Vagina (tissue), 2 donors: ENCODE results near the gene ATIC. TPM values are rescaled to one million over a fixed set of nuclear protein-coding genes. Genes with fewer than 3 reads are reported as not detected.

Experiments used
- DNase-seq, 2 donors: peaks; one replicate each; pipeline ENCODE4 v3.0.0-alpha.2; 2017; ENCODE audit errors: extremely low spot score in 2 of 2
- H3K27ac ChIP-seq: fragments of 200-600 bp; sonication (generic); one replicate; pipeline ENCODE4 v1.5.1; 2019
- H3K27me3 ChIP-seq: fragments of 200-600 bp; sonication (generic); one replicate; pipeline ENCODE4 v1.5.1; 2019
- H3K36me3 ChIP-seq, 2 donors: fragments of 200-600 bp; sonication (generic); one replicate each; pipeline ENCODE4 v1.5.1; 2017 to 2019
- H3K4me1 ChIP-seq: fragments of 200-600 bp; sonication (generic); one replicate; pipeline ENCODE4 v1.5.1; 2019
- H3K4me3 ChIP-seq, 2 donors: fragments of 200-600 bp; sonication (generic); 1 replicate in 1 of 2; 2 replicates in 1 of 2; pipeline ENCODE4 v1.5.1; 2016 to 2019
- H3K9me3 ChIP-seq: fragments of 200-600 bp; sonication (generic); one replicate; pipeline ENCODE4 v1.5.1; 2019
- POLR2A ChIP-seq, 2 donors: fragments of 450-650 bp; IDR thresholded peaks; one replicate each; pipeline ENCODE4 v1.6.1; 2017; ENCODE audit warnings: antibody characterized with exemption in 2 of 2, mild to moderate bottlenecking in 2 of 2, moderate library complexity in 2 of 2
- POLR2AphosphoS5 ChIP-seq, 2 donors: sonication (generic); formaldehyde crosslinking; IDR thresholded peaks; one replicate each; pipeline ENCODE4 v1.9.0; 2017; ENCODE audit warnings: antibody characterized with exemption in 2 of 2, mild to moderate bottlenecking in 2 of 2, low read depth in 1 of 2; ENCODE audit not compliant: insufficient read depth in 1 of 2
- intact Hi-C: fragments of 100-400 bp; cut with DNase I; formaldehyde crosslinking; loops from one replicate; pipeline ENCODE4 v1.15.1; 2023
- total RNA-seq: library from RNA; depleted of rRNA; stranded (reverse); fragments of >200 nt; gene quantifications from one replicate; pipeline ENCODE4 v1.2.3, GENCODE V29; 2016
- TF ChIP-seq, protein P1 (sequence below), 3 experiments: fragments of 450-650 bp in 2 of 3; fragments of 200-600 bp in 1 of 3; sonication (generic) in 1 of 3; IDR thresholded peaks; one replicate each; pipeline ENCODE4 v1.5.1; 2017 to 2019; ENCODE audit warnings: antibody characterized with exemption in 3 of 3, mild to moderate bottlenecking in 2 of 3, moderate library complexity in 2 of 3

ATIC gene
- total RNA-seq: 75.6 TPM

DNA sequence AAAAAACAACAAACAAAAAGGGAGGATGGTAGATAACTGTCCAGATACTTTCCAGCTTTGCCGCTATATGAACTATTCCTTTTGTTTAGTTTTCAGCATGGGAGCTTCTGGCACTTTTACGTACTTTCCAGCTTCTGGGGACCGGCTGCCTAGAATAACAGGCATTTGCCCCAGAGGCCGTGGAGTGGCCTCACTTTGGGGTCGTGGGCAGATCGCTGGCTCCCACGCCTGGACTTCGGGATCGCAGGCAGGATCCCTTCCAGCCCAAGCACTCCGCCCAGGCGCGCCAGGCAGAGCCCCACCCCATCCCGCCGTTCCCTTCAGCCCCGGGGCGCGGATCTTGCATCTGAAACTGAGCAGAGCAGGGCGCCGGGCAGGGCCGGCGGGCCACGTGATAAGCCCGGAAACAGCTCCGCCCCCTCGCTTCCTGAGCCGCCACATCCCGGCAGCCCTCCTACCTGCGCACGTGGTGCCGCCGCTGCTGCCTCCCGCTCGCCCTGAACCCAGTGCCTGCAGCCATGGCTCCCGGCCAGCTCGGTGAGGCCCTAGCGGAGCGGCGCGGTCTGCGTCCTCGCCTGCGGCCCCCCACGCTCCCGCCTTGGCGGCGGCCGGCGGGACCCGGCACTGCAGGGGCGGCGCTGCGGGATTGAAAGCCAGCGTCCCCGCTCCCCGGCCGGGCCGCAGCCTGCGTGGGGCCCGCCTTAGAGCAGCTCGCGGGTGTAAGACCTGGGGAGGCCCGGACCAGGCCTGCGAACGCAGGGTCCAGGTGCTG lies at the start of gene ATIC:
TSS of gene ATIC (plus strand) at position 435 of the 772 bp plus-strand sequence. CDS start at position 519, 84 bp downstream.
- intact Hi-C loops: no loop called here
- Histone ChIP-seq H3K9me3 (no peaks in the 10 kb centered on the region), H3K27ac (peak within 1 kb of the TSS; percentile 71), H3K36me3 (no peaks in the 10 kb centered on the region), H3K4me1 (peaks cover 20% of the 10 kb centered on the region), H3K27me3 (no peaks in the 10 kb centered on the region), H3K4me3 (peak within 1 kb of the TSS; percentile 78 to 86)
- TF ChIP-seq POLR2A (IDR thresholded peaks at IDR 0.05) (peak in 1 of 2 donors; percentile 3), POLR2AphosphoS5 (IDR thresholded peaks at IDR 0.05; ENCODE audit: insufficient read depth in 1 of 2, low read depth in 1 of 2) (peak; percentile 69 to 78)
- TF ChIP-seq, protein P1, sequence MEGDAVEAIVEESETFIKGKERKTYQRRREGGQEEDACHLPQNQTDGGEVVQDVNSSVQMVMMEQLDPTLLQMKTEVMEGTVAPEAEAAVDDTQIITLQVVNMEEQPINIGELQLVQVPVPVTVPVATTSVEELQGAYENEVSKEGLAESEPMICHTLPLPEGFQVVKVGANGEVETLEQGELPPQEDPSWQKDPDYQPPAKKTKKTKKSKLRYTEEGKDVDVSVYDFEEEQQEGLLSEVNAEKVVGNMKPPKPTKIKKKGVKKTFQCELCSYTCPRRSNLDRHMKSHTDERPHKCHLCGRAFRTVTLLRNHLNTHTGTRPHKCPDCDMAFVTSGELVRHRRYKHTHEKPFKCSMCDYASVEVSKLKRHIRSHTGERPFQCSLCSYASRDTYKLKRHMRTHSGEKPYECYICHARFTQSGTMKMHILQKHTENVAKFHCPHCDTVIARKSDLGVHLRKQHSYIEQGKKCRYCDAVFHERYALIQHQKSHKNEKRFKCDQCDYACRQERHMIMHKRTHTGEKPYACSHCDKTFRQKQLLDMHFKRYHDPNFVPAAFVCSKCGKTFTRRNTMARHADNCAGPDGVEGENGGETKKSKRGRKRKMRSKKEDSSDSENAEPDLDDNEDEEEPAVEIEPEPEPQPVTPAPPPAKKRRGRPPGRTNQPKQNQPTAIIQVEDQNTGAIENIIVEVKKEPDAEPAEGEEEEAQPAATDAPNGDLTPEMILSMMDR (IDR thresholded peaks at IDR 0.05): no peak
- DNase-seq: peak in 1 of 2 donors; percentile 94

DNA sequence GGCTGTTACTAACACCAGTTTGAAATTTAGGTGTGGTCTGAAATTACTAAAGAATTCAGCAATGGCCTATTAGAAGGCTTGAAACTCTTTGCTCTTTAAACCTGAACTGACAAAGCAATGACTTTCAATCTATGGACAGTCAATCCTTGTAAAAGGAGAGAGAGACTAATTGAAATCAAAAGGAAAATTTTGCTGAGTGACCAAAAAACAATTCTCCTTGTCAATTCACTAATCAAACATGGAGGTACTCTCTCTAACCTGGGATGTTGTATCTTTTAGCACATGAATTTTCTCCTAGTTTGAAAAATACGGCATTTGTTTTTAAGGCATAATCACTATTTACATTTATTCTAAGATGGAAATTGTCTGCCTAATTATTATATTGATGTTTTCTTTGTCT lies 49.6 kb upstream of the ATIC start:
- no peak for TF ChIP-seq POLR2AphosphoS5 (IDR thresholded peaks at IDR 0.05; ENCODE audit: insufficient read depth in 1 of 2, low read depth in 1 of 2)
- no peak for TF ChIP-seq POLR2A (IDR thresholded peaks at IDR 0.05)
- TF ChIP-seq, protein P1 (IDR thresholded peaks at IDR 0.05): no peak
- no peaks in the 10 kb centered on the region for H3K27me3 ChIP-seq
- intact Hi-C loops: no loop called here

DNA sequence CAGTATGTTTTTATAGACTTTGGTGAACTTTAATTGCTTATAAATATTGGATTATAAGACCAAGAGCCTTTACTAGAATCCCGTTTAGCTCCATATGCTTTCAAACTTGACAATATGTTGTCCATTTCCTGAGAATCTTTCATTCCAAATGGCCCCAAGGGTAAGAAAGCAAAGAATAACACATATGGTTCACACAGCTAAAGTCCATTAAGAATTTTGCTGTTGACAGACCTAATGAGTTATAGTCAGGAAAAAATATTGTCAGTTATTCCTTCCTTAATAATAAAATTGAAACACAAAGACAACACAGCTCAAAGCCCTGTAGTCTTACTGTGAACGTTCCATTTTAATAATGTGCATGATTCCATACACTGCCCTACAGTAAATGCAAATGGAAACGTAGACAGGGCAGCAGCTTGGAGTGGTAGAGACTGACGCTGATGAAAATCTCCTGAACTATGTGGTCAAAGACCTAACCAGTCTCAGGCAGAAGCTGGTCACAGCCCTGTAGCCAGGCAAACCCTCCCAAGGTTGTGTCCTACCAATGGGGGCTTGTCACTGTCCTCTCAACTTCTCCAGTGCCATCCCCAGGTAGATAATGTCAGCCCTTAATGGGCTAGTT lies 49.0 kb upstream of the ATIC start:
- Histone ChIP-seq H3K27me3 (no peaks in the 10 kb centered on the region), H3K4me3 (no peak overlapping the region), H3K36me3 (no peaks in the 10 kb centered on the region), H3K9me3 (no peaks in the 10 kb centered on the region), H3K27ac (no peak overlapping the region), H3K4me1 (no peaks in the 10 kb centered on the region)
- intact Hi-C loops: no loop called here
- TF ChIP-seq POLR2AphosphoS5 (IDR thresholded peaks at IDR 0.05; ENCODE audit: insufficient read depth in 1 of 2, low read depth in 1 of 2) (no peak), POLR2A (IDR thresholded peaks at IDR 0.05) (no peak)
- TF ChIP-seq, protein P1 (IDR thresholded peaks at IDR 0.05): no peak
- DNase-seq: no peak

More for the DNA sequence above, 49.6 kb upstream of the ATIC start:
- Histone ChIP-seq H3K4me1 (no peaks in the 10 kb centered on the region), H3K9me3 (no peaks in the 10 kb centered on the region), H3K27ac (no peak overlapping the region), H3K36me3 (no peaks in the 10 kb centered on the region), H3K4me3 (no peak overlapping the region)
- no peak for DNase-seq

DNA sequence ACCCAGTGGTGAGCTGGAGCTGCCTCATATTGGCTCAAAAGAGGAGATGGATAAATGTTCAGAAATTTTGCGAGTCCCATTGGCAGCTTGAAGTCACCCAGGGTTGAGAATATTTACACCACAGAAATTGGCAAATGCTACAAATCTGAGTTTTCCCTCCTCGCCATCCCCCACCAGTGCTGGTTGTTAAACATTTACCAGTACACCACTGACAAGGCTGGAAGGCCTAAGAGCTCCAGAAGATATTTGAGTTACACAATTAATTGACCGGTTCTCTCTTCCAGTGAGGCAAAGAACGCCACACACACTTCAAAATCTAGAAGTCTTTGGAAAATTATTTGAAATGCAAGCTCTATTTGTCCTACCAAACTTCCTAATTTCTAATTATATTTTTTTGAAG lies 47.5 kb upstream of the ATIC start:
- no peaks in the 10 kb centered on the region for H3K36me3 ChIP-seq
- H3K4me1 ChIP-seq: peaks cover 3% of the 10 kb centered on the region
- intact Hi-C loops: no loop called here
- DNase-seq: no peak
- H3K9me3 ChIP-seq: no peaks in the 10 kb centered on the region
- no peaks in the 10 kb centered on the region for H3K27me3 ChIP-seq
- no peak overlapping the region for H3K4me3 ChIP-seq
- TF ChIP-seq POLR2A (IDR thresholded peaks at IDR 0.05): no peak
- no peak overlapping the region for H3K27ac ChIP-seq

DNA sequence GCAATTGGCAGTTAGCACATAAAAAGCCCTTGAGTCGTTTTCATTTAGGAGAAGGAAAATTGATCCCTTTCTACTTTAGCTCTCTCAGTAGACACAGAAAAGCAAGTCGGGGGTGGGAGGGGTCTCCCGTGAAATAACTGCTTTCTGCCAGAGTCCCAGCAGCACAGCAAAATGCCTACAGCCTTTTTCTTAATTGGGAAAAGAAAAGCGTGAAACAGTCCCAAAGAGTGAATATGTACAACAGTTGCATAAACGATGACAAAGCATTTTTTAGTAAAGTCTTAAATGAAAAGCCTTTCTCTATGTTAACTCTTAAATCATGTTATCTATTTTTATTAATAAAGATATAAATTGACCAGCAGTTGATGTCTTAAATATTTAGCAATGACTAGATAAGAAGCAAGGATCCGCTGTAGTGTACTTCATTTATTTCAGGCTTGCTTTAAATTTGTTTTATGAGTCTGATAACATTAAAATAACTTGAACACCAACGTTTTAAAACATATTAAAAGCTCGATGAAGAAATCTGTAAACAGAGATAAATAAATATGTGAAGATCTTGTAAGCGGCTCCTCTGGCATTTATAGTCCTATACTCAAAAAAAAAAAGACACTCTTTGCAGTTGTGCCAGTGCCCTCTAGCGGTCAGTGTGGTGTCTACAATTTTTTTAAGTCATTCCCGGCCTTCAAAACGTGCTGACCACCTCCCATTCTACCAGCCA lies 42.3 kb upstream of the ATIC start:
- no peak for DNase-seq
- intact Hi-C loops: no loop called here
- Histone ChIP-seq H3K4me1 (peaks cover 5% of the 10 kb centered on the region), H3K36me3 (no peaks in the 10 kb centered on the region), H3K27me3 (no peaks in the 10 kb centered on the region), H3K4me3 (no peak overlapping the region), H3K27ac (no peak overlapping the region), H3K9me3 (no peaks in the 10 kb centered on the region)
- no peak for TF ChIP-seq POLR2A (IDR thresholded peaks at IDR 0.05)
- TF ChIP-seq, protein P1 (IDR thresholded peaks at IDR 0.05): peak; percentile 34 to 71 (median 68)
